Fibroblast of skin of abdomen (primary cell): ENCODE results near the gene AHR.

Experiments
- DNase-seq: peaks from one replicate; pipeline ENCODE4 v3.0.0-alpha.2; 2013

Gene AHR

GRCh38 chr7:17304926-17305325 lies 6.5 kb downstream of the AHR start:
- peak; percentile 85 for DNase-seq

GRCh38 chr7:17305387-17306171 lies 7.1 kb downstream of the AHR start:
- no peak for DNase-seq

DNA sequence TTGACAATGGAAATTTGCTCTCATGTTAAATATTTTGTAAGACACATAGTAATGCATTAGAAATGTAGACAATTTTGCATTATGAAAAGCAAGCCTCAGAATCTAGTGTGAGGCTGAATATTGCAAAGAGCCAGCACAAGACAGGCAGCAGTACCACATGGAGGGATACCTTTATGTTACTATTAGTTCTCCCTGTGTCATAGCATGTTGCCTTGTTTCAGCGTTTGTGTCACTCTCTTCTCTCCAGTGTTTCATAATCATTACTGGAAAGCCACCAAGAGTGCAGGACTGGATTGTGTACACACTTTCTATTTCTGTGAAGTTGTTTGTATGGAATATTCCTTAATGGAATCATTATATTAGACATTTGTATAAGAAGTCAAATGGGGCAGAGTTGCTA lies 8.5 kb downstream of the AHR start:
- DNase-seq, result no peak

DNA sequence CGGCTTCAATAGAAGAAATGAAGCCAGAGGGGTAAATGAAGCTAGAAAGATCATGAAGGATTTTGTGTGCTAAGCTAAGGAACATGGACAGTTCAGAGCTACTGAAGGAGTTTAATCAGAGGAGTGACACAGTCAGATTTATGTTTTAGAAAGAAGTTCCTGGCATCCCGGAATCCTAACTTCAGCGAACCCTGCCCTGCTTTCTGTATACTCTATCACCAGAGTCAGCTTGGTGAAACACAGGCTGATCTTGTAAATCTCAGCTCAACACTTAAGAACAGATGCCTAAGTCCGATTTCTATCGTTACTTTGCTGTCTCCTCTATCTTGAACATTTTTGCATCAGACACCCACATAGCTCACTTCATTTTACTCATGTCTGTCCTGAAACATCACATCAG lies 9.1 kb downstream of the AHR start:
- DNase-seq, result peak; percentile 10

- no peak for DNase-seq
Observed at GRCh38 chr7:17307969-17308648, 9.7 kb downstream of the AHR start.

- no peak for DNase-seq
Observed at GRCh38 chr7:17311194-17311593, 12.7 kb downstream of the AHR start.

DNA sequence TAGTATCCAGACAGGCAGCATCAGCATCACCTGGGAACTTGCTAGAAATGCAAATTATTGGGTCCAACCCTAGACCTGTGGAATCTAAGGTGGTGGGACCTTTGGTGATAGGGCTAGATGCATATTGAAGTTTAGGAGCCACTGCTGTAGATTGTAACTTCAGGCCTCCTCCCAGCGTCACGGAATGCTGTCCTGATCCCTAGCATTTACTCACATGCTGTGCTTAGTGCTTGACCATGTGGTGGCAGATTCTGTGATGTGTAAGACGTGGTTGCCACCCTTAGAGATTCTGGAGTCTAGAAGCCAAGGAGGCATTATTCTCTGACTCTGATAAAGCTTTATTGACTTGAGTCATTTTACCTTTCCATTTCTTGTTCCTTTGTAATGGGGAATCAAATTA lies 13.5 kb downstream of the AHR start:
- no peak for DNase-seq

GRCh38 chr7:17312641-17313040 lies 14.2 kb downstream of the AHR start:
- DNase-seq, result no peak

DNA sequence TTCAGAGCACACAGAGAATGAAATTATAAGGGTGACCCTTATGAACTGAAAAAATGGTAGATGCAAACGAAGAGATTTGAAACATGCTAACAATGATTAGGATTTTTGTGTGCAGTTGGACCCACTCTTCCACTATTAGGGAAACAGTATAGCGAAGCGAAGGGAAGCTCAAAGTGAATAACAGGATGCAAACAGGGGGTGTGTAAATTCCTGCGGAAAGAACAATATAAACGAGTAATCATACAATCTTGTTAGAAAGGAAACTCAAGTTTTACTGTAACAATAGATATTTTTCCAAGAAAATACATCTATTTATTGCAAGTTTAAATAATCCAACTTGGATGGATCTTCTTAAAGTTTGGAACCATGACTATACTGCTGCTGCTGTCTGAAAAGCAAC lies 14.7 kb downstream of the AHR start:
- no peak for DNase-seq

DNA sequence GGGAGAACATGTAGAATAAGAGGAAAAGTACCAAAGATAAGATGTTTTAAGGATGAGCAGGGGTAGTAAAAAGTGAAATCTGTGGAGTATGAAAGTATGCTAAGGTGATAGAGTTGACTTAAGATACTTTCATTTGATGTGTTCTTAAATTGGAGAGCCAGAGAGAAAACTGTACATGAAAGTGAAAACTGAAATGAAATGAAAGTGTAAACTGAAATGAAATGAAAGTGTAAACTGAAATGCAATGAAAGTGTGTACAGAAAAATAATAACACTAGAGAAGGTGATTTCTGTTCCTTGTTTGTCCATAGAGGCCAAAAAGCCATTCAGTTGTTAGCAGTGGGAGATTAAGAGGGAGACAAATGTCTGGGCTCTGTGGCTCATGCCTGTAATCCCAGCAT lies 17.5 kb downstream of the AHR start:
- DNase-seq, result no peak

DNA sequence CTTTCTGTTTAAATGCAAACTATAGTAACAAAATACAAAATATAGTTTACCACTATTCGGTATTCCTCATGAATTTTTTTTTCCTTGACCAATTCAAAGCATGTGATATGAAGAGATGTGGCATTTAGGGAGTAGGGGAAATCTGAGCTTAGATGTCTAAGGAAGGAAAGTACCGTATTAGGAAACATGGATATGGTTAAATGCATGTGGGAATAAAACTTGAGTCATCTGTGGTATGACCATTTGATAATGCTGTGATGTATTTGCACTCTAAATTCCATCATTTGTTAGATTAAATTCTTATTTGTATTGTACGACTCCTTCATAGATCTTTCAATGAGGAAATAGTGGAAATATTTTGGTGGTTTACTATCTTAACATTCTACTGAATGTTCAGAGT lies 19.7 kb downstream of the AHR start:
- peak; percentile 79 for DNase-seq

GRCh38 chr7:17319164-17320101 lies 21.0 kb downstream of the AHR start:
- DNase-seq, result no peak

DNA sequence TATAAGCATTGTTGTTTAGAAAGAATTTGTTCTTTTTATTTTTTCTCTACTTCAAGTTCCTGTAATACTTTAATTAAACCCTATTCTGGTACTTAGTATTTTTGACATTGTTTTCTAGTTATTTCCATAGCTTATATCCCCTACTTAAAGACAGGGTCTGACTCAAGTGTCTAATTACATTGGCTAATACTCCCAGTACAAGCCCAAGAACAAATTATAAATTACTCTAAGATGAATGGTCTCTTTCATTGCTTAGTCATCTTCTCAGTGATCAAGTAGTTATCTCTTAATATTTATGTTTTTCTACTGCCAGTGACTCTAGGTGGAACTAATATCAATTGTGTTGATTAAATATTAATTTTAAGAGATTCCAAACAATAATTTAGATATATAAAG lies 21.6 kb downstream of the AHR start:
- peak; percentile 21 for DNase-seq

DNA sequence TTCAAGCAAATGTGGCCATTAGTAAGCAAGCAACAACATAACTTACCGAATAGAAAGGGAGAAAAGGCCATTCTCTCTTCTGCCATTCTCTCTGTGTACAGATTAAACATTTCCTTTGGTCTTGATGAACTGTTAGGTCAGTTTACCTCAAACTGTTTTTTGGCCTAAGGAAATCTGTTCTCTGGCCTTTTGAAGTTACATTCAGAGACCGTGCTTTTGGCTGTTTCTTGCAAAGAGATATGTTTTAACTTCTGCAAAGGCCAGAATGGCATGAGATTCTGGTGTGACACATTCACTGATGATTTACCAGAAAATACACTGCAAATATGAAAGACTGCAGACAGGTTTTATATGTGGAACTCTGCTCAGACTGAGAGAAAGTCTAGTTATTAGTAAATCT lies 22.2 kb downstream of the AHR start:
- DNase-seq, result no peak

- DNase-seq, result peak; percentile 73
Observed at GRCh38 chr7:17325364-17325763, 26.9 kb downstream of the AHR start.

DNA sequence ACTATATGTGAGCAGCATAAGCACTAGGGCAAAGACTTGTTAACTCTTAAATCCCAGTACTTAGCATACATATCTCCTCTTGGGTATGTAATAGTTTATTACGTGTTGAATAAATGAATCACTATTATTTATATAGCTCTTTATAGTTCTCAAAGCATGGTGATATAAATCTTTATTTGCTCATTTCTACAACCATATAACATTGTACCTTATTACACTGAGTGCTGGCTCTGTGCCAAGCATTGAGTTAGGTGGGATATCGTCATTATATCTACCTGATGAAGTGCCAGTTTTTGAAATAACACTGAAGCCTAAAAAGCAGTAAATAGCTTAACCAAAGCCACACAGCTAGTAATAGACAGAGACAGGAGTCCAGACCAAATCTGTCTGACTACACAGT lies 27.9 kb downstream of the AHR start:
- no peak for DNase-seq

DNA sequence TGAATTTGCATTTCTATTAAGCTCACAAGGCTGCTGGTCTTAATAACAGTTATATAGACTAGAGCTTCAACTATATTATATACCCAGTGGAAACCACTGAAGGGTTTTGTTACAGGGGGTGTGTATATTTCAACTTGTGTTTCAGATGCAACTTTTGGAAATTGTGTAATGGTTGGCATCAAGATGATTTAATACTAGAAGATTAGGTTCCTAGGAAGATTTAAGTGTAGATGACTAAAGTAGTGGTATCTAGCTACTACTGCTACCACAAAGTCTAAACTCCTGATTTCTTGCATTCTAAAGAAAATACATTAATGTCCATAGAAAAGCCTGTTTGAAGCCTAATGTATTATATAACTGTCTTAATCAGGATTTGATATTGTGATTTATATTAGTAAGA lies 30.2 kb downstream of the AHR start:
- no peak for DNase-seq

- no peak for DNase-seq
Observed at GRCh38 chr7:17329440-17329839, 31.0 kb downstream of the AHR start.

GRCh38 chr7:17331891-17332501 lies 33.5 kb downstream of the AHR start:
- no peak for DNase-seq

DNA sequence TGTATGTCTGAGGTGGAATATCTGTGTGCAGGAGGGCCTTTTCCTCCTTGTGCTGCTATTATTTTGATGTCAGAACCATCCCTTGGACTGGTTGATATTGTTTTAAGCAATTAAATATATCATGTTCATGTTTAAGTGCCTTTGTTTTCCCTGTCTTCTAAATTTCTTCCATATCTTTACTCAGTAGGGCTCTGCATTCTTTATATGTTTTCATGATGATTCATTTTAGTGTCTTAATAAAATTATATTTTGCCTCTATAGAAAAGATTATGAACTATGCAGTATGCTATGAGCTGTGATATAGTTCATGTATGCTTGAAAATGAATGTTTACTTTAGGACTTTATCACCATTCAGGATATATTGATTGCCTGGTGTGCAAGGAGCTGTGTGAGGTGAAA lies 34.8 kb downstream of the AHR start:
- peak; percentile 17 for DNase-seq

DNA sequence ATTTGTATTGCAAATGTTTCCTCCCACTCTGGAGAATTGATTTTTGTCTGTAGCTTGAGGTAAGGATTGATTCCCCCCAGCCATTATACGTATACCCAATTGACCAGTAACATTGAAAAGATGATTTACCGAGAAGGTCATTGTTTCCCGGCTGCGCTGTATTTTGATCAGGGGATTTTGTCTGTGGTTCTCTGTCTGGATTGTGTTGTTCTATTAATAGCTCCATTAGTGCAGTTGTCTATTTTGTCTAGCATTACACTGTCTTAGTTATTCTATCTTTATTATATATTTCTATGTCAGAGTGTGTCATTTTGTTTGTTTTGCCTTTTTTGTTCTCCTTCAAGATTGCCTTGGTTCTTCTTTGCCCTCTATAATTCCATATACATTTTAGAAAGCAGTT lies 37.7 kb downstream of the AHR start:
- DNase-seq, result no peak

- DNase-seq, result no peak
Observed at GRCh38 chr7:17339139-17339538, 40.7 kb downstream of the AHR start.

- DNase-seq, result no peak
Observed at GRCh38 chr7:17339952-17340351, 41.5 kb downstream of the AHR start.
